ENCODE data around the gene KSR1.
"Not testable (repeated sequence)": the region's sequence is repeated elsewhere in the genome, so short reads cannot be mapped to it uniquely, and the experiment has no call there.

Gene KSR1

DNA sequence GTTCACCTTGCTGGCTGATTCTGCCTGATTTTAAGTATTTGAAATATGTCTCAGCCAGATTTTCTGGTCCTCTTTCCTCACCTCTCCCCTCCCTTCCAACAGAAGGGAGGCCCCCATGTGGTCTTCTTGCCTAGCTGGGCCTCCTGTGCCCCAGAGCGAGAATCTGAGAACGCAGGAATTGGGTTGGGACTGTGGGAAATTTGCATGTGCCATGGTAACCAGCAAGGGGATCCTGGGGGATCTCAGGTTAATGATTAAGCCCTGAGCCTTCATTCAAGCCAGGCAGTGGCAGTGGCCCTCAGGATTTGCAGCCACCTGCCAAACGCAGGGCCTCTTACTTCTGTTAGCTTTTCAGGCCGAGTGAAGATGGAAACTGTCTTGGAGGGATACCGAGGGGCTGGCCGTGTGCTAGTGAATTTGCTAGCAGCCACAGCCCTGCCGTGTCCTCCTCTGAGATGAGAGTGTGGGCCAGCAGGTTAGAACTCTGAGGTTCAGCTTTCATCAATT lies 40.2 kb downstream of the KSR1 start:
- no peak for DNase-seq

DNA sequence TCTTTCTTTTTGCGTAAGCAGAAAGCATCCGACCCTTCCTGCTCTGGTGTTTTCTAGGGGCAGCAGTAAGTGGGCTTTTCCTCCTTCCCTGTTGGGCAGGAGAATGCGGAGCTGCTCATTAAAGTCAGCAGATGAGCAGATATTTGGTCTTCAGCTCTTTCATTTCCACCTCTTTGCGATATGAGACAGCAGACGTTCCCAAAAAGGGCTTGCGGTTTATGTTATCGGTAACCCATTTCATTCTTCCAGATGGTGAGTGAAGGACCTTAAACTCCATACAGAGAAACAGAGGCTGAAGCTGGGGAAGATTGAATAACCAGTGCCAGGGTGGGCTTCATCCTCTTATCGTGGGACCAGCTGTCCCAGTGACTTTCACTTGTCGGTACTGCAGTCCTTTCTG lies 40.7 kb downstream of the KSR1 start:
- no peak for DNase-seq

DNA sequence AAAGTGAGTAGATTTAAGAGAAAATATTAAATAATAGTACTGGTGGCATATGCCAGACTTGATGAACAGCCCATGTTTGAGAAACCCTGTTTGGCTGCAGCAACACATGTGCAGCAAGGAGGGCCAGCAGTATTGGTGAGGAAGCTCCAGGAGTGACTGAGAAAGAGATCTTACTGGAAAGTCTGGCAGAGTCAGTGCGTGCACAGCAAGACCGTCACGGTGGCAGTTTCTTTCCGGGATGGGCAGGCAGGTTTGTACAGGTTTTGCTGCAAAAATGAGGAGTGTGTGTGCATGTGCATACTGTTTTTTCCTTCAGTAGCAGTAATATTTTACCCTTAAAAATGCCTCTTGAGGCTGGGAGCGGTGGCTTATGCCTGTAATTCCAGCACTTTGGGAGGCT lies 41.4 kb downstream of the KSR1 start:
- no peak for DNase-seq

DNA sequence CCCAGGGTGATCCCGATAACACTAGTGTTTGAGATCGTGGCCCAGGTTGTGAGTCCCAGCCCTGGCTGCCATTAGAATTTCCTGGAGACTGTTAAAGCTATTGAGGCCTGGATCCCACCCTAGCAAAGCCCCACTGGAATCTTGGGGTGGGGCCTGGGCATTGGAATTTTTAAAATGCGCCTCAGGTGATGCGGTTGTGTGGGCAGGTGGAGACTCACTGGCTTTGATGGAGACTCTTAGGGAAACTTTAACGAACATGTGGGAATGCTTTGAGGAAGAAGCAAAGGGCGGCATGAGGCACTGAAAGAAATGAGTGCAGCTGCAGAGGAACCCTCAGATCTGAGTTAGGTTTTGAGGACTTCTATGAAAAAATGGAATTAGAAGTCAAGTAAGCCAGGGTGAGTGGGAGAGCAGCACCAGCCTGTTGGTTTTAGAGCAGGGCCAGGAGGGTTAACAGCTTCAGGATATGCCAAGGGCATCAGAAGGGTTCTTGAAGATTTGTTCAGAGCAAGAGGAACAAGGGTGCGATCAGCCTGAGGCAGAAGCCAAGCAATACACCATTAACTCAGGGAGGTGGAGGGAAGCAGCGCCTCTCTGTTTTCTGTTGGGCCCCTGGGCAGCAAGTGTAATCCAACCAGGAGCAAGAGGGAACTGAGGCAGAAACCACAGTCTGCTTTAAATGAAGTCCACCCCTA lies 42.5 kb downstream of the KSR1 start:
- DNase-seq, result no peak

DNA sequence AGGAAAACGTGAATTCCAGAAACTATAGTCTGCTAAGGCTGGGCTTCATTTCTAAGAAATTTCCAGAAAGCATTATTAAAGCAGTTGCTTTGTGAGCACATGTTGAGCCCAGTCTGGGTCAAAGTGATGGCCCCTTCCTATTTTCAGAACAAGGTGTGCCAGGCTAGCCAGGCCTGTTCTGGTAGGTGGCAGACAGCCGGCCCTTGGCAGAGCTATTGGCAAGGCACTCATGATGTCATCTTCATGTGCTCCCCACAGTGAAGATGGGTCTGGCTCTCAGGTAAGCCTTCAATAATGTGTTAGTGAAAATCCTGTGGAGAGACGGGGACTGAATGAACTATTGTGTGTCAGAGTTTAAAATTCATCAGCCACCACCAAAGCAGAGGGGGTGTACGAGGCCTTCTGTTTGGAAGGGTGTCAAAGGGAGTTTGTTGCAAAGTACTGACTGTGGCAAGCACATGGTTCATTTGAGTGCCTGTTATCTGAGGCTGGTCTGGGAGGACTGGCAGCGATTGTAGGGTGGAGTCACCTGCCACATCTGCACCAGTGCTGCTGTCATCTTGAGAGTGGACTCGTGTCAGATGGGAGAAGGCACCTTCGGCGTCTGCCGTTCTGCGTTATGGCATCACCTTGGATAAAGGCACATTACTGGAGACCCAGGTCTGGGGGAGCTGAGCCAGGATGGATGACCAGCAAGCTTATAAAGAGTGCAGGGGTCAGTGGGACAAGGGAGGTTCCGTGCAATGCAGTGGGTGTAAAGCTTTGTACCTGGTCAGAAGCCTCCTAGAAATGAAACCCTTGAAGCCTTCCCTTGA lies 43.4 kb downstream of the KSR1 start:
- DNase-seq, result no peak

DNA sequence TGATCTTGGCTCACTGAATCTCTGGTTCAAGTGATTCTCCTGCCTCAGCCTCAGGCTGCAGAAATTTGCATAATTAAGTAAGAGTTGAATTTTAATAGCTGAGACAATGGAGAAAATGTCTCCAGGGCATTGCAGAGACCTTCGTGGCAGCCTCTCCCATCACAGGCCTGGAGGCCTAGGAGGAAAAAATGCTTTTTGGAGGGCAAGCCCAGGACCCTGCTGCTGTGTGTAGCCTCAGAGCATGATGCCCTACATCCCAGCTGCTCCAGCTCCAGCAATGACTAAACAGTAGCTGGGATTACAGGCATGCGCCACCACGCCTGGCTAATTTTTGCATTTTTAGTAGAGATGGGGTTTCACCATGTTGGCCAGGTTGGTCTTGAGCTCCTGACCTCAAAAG lies 45.1 kb downstream of the KSR1 start:
- DNase-seq, result not testable (repeated sequence)

DNA sequence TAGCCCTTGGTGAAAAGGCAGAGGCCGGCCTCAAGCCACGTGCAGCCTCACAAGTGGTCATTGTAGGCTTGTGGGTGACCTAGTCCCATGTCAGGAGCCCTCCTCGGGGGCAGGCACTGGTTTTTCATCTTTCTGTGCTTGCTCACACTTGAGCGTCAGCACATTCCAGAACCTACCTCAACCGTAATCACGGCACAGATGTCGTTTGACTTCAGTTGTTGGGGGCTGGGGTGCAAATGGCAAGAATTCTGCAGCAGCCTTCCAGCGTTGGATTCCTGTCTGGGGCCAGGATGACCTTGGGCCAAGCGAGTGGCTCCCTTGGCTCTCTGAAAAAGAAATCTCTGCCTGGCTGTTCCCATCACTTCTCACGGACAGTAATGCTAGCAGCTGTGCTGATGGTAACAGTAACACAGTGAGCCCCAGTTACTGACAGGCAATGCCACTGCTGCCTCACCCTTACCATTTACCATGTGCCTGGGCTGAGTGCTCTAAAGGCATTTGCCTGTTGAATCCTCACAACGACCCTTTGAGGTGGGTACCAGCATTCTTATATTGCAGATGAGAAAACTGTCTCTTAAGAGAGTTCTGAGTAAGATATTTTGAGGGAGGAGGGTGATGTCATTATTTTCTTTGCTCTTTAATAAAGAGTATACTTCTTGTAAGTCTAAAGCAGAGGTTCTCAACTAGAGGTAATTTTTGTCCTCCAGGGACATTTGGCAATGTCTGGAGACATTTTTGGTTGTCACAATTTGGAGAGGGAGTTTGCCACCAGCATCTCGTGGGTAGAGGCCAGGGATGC lies 46.5 kb downstream of the KSR1 start:
- DNase-seq, result no peak

DNA sequence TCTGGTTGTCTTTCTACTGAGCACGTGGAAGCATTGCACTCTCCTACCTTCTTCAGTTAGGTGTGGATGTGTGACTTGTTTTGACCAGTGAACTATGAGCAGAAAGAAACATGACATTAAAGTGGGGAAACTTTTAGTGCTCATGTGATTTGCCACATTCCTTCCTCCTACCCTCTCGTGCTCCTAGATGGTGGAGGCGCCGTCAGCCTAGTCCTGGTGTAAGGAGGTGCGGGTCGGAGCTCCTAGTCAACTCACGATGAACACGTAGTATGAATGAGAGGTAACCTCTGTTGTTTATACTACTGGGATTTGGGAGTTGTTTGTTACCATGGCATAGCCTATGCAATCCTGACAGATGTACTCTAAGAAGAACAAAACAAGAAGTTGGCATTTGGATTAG lies 47.4 kb downstream of the KSR1 start:
- no peak for DNase-seq

DNA sequence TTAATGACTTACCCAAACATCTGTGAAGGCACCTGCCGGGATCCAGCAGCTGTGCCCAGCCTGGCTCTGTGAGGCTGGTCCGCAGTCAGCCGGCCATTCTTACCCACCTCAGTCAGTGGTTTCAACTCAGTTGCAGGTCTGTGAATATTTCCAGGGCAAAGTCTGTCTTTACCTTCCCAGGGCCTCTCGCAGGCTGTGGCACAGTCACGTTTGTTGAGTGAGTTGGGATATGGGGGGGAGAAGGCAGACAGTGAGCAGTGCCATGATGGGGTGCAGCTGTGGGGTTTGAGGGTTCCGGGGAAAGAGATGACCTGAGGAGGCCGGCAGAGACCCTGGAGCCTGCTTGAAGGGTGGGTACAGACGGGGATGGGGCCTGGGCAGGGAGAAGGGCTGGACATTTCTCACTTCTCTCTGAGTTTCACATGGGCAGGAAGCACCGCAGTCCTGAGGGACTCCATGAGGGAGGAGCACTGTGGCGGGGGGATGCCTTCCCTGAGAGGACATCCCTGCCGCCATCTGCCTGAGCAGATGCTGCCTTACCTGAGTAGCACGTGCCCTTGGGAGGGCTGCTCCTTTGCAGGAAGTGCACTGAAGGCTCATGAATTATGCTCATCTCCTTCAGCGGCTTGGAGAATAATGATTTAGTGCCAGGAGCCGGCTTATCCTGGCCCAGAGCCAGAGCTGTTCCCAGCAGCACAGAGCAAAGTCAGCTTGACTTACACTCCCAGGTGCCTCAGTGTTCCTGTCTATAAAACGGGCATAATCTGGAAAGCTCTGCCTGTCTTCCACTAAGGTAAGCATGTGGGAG lies 48.1 kb downstream of the KSR1 start:
- no peak for DNase-seq

DNA sequence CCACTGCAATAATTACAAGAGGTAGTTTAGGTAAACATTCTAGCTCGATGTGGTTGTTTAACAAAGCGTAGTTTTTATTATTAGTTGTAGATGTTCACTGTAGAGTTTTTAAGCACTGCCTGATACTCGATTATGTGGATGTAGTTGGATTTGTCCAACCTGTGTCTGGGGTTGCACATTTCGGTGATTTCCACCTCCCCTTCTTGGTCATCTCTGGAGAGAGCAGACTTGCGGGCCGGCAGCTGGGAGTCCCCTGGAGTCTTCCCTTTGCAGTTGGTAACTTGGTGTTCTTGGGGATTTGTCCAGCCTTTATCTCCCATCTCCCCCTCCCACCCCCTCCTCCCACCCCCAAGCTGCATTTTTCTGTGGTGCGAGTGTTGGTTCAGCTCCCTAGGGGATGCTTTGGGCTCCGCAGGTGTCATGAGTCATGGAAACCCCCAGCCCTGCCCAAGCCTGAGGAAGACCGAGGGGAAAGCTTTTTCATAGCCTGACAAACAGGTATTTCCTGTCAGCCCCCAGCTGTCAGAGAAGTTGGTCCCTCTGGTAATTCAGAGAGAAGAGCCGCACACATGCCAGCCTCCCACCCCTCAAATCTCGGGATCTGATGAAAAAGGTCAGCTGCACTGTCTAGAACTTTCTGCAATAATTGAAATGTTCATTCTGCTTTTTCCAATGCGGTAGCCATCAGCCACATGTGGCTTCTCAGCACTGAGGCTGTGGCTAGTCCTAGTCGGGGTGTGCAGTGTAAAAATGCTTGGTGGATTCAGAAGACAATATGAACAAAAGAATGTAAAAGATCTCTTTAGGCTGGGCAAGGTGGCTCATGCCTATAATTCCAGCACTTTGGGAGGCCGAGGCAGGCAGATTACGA lies 50.3 kb downstream of the KSR1 start:
- no peak for DNase-seq

DNA sequence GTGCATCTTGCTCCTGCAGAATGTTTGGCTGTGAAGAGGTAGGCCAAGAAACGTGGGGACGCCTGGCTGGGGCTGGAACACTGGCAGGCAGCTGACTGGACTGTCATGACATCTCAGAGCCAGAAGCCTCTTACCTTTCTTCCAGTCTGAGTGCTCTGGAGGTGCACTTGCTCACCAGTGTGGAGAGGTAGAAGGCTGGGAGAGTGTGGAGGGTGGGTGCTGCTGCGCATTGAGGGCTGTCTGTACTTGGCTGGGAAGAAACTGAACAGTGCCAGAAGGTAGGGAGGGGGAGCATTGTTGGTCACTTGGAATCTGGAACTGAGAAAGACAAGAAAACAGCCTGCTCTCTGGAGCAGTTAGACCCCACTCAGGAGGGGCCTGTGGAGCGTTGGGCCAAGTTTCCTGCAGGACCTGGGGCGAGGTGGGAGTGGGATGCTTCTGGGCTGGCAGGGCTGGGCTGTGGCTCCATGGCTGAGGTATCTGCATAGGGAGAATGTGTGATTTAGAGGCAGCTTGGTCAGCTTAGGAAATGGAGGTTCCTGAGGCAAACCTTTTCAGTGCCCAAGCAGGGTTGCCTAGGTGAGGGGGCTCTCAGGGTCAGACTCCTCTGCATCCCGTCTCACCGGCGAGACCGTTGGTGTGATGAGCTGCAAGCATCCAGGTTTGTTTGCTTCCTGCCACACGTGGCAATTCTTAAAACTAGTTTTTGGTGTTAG lies 55.1 kb downstream of the KSR1 start:
- DNase-seq, result no peak

DNA sequence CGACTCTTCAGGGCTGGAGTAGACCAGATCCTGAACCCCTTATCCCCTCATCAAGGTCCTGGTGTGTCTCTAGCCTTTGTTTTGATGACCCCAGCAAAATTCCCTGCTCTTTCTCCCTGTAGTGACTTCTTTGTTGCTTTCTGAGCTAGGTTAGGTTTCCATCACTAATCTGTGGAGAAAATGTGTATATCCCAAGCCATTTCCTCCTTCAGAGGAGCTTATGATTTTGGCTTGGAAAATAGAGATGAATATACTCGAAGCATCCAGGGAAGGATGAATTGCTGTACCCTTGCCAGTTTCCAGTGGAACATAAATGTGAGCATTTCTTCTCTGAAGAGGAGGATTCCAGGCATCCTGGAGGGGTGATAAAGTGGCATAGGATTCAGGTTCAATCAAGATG lies 55.8 kb downstream of the KSR1 start:
- DNase-seq, result no peak

DNA sequence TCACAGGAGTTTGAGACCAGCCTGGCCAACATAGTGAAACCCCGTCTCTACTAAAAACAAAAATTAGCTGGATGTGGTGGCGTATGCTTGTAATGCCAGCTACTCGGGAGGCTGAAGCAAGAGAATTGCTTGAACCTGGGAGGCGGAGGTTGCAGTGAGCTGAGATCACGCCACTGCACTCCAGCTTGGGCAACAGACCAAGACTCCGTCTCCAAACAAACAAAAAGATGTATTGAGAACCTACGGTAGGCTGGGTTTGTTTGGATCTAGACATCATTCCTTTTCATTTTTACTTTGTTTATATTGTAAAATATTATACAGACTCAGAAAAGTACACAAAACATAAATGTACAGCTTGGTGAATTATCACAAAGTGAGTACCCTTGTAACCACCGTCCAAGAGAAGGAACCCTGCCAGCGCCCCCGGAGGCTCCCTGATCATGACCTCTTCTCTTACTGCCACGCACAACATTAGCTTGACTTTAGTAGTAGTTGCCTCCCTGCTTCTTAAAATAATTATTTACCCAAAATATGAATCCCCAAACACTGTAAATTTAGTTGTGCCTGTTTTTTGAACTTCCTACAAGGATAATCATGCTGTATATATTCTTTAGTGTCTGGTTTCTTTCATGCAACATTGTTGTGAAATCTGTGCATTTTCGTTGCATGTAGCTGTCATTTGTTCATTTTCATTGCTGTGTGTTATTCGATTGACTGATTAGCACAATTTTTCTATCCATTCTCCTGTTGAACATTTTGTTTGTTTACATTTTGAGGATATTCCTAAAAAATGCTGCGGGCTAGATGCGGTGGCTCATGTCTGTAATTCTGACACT lies 56.5 kb downstream of the KSR1 start:
- no peak for DNase-seq

DNA sequence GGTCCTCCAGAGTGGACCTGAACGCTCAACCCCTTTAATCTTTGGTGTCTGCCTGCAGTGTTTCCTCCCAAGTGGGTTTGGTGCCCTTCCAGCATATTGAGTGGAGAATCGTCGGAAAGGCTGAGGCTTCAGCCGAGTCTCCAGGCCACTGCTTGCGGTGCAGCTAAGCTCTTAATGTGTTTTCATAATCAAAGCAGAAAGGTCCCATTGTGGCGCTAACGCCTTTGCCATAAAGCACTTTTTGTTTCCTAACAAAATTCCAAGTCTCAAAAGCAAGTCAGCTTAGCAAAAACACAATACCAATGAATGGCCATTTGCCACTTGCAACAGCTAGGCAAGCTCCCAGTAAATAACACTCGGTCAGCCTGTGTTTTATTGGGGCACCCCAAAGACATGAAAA lies 57.6 kb downstream of the KSR1 start:
- DNase-seq, result no peak

DNA sequence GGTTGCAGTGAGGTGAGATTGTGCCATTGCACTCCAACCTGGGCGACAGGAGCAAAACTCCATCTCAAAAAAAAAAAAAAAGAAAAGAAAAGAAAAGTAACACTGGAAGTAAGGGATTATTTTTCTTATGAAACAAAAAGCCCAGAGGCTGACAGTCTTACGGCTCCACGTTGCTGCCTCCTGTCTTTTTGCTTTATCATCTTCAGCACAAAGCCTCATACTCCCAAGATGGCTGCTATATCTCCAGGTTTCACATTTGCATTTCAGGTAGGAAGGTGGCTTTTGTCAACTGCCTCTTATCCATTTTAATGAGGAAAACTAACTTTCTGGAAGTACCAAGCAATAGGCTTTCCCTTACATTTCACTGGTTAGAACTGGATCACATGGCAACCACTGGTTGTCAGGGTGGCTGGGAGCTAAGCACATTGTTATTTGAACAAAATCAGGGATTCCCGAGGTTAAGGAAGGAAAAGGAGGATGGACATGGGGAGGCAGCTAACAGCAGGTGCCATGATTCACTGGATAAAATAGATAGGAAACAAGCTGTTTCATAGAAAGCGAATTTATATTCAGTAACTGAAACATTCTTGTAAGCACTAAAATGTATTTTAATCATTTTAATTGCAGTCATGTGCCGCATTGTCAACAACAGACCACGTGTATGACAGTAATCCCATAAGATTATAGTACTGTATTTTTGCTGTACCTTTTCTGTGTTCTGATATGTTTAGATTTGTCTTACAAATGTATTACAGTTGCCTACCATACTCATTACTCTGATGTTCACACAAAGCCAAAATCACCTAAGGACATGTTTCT lies 58.6 kb downstream of the KSR1 start:
- no peak for DNase-seq

DNA sequence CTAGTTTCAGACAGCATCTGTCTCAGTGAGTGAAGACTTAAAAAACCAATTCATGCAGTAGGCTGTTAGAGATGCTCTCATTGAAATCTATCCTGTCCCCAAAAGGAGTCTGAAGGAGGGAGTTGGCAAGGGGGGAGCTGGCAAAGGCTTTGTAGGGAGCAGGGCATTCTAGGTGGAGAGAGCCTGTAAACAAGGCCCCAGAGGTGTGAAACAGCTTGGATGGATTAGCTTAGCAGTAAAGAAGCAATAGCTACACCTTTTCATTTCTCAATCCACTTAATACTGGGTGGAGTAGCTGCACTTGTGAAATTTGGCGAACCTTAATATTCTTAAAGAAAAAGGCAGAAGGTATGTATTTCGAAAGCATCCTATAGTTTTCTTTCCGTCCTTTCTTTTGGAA lies 61.8 kb downstream of the KSR1 start:
- no peak for DNase-seq

DNA sequence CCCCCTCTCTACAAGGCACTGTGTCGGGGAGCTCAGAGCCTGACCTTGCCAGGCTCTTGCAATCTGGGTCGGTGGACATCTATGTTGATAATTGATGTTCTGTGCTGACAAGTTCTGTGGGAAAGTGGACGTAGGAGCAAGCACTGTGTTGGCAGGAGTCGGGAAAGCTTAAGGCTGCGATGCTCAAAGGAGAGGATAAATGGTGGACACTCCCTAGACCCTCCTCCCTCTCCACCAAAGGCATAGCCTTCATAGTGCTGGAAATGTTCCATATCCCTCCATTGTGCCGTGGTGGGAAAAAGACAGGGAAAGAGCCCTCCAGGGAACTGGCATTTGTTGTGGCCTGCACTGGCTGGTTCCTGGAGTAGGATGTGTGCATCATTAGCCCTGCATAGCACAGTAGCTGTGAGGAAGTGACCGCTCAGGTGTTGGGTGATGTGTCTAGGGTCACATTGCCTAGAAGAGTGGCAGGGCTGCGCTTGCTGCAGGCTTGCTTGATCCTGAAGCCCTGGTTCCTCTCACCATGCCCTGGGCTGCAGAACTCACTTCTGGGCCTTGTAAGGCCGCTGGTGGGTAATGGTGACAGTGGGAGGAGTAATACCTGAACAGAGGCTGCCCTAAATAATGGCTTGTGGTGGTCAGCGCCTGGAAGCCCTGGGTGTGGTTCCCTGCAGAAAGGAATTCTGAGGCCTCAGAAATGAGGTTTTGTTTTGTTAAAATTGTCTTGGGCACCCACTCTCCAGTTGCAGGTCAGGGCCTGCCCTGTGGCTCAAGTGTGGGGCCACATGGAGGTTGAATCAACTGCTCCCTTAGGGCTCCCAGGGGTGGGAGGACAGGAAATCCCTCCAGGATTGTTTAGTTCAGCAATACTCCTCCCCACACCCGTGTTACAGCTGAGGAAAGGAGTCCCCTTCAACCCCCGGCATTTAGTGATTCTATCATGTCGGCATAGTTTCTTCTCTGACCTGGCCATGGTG lies 62.6 kb downstream of the KSR1 start:
- DNase-seq, result no peak

DNA sequence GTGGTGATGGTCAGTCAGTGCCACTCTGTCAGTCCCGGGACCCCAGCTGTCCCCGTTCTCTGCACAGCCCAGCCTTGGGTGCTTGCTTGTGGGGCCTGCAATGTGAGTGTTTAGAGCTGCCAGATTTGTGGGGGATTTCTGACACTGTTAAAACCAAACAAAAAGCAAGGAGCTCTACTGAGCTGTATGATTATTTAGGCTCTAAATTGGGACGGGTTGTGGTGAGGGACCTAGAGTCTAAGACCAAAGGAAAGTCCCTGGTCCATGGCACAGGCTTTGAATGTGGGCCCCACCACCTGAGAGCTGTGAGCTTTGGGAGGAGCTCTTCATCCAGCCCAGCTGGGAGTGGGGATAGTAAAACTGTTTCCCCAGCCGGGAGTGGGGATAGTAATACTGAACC lies 63.3 kb downstream of the KSR1 start:
- DNase-seq, result no peak

Measured in CD4-positive, alpha-beta T cell treated with Interleukin-12 subunit alpha and Interleukin-12 subunit beta, for 1 hour (primary cell).